ENCODE measurements around the gene KIAA1614.

DNA sequence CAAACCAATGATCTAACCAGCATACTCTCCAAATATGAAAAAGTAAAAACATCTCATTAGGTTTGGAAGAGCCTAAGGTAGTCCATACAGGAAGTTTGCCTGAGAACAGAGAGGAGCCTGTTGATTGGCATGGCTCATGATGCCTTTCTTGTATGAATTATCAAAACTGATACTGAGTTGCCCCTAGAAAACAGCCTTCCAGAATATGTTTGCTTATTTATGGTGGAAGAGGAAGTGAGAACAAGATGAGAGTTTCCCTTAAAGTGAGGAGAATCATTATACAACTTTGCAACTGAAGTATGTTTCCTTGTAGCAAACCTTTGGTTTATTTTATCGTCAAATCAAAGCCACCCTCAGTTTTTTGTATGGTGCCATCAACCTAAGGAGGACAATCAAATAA, 23.8 kb upstream of the KIAA1614 start:
- TF ChIP-seq, protein P1, sequence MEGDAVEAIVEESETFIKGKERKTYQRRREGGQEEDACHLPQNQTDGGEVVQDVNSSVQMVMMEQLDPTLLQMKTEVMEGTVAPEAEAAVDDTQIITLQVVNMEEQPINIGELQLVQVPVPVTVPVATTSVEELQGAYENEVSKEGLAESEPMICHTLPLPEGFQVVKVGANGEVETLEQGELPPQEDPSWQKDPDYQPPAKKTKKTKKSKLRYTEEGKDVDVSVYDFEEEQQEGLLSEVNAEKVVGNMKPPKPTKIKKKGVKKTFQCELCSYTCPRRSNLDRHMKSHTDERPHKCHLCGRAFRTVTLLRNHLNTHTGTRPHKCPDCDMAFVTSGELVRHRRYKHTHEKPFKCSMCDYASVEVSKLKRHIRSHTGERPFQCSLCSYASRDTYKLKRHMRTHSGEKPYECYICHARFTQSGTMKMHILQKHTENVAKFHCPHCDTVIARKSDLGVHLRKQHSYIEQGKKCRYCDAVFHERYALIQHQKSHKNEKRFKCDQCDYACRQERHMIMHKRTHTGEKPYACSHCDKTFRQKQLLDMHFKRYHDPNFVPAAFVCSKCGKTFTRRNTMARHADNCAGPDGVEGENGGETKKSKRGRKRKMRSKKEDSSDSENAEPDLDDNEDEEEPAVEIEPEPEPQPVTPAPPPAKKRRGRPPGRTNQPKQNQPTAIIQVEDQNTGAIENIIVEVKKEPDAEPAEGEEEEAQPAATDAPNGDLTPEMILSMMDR (IDR thresholded peaks at IDR 0.05; ENCODE audit: borderline replicate concordance, extremely low read depth, low read length, poor library complexity, severe bottlenecking): no peak
- TF ChIP-seq EZH2 (IDR thresholded peaks at IDR 0.05; ENCODE audit: borderline replicate concordance, low read depth, low read length, severe bottlenecking): no peak
